SW 1271 (cell line): ENCODE results near the gene CRIP1.

Experiments used
- DNase-seq, 2 experiments: peaks; one replicate each; lab custom pipeline; 2025; lab: John Stamatoyannopoulos, UW

The CRIP1 gene

DNA sequence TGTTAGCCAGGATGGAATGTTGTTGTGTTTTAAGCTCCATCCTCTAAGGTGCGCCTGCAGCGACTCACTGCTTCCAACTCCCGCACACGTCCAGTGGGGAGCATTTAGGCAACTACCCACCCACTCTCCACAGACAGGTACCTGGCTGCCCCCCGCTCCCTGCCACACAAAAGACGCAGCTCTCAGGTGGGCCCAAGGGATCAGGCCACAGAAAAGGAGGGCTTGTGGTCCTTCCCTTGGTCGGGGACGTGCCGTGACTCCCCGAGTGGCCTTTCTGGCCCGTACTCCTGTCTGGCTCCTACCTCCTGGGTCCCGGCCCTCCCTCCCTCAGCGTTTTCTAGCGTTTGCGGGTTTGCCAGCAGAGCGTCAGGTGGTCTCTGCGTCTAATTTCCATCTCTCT is 20.6 kb downstream of the CRIP1 start:
- DNase-seq = no peak

DNA sequence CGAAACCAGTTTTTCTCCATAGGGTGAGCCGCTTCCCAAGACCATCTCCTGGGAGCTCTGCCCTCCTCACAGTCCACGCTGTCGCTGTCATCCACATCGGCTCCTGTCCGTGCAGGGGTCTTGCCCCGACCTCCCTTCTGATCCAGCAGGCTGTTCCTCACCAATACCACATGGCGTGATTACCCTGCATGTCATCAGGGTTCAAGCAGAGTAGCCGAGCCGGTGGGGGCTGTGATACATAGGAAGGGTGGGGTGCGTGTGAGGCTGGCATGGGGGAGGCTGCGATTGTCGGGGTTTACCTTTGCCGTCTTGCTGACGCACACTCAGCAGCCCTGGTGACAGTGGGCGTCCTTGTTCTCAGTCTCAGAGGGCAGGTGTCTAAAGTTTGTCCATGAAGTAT is 21.4 kb downstream of the CRIP1 start:
- DNase-seq = no peak

- no peak for DNase-seq
Measured at GRCh38 chr14:105508601-105509000, 21.9 kb downstream of the CRIP1 start.

DNA sequence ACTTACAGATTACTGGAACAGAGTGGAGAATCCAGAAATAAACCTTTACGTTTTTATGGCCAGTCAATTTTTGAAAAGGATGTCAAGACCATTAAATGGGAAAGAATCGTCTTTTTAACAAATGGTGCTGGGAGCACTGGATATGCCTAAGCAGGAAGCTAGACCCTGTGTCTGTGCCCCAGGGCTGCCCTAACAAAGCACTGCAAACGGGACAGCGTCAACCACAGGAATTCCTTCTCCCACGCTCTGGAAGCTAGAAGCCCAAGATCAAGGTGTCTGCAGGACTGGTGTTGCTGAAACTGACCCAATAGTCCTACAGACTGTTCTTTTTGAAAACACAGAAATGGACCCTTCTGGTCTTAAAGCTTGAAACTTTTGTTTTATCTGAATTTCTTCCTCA is 30.4 kb downstream of the CRIP1 start:
- no peak for DNase-seq

DNA sequence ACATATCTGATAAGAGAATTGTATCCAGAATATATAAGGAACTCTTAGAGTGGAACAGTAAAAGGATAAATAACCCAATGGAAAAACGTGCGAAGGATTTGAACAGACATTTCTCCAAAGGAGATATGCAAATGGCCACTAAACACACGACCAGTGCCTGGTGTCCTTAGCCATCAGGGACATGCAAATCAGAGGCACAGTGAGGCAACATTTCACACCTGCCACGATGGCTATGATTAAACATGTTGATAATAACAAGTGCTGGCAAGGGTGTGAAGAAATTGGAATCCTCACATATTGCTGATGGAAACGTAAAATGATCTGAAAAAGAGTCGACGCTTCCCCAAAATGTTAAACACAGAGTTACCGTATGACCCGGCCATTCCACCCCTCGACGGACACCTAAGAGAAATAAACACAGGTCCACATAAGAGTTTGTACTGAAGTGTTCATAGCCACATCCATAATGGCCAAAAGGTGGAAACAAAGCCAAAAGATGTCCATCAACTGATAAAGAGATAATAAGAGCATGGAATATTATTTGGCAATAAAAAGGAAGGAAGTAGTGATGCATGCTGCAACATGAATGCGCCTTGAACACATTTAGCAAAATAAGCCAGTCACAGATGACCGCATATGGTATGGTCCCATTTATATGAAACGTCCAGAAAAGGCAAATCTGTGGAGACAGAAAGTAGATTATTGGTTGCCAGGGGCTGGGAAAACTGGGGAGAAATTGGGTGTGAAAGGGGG is 33.4 kb downstream of the CRIP1 start:
- no peak for DNase-seq

GRCh38 chr14:105525326-105525725 is 38.6 kb downstream of the CRIP1 start:
- no peak for DNase-seq

DNA sequence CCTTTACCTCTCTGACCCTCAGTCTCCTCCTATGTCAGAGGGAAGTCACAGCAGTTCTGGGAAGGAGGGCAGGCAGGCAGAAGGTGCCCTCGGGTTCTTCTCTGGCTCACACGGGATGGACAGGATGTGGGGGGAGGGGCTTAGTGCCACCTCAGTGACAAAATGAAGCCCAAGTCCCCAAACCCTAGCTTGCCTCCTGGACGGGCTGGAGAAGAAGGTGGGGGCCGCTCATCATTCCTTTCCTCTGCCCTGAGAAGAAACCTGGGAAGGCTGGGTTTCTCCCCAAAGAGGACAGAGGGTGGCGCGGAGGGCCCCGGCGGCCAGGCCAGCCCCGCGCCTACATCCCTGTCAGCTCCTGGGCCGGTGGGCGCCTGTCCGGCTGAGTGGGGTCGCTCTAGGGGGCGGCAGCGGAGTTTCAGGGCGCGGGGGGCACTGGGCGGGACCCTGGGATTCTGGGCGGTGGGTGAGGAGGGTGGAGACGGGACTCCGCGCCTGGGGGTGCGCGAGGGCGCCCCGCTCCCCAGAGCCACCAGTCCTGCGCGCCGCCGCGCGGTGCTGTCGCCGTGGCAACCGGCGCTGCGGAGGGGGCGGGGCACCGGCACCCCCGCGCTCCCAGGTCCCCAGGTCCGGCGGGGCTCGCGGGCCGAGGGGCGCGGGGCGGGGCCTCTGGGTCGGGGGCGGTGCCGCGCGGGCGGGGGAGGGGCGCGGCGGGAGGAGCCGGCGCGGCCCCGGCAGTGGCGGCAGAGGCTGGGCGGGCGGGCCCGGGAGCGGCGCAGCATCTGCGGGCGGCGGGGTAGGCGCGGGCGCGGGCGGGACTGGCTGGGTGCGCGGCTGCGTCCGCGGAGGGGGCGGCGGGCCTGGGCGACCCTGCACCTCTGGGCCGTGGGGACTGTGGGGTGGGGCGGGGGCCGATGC is 39.4 kb downstream of the CRIP1 start, which contains the start of gene TMEM121:
Gene TMEM121, plus strand, starts transcription at position 723 of the 915 bp plus-strand sequence. CDS start 2,252 bp downstream, outside the sequence.
- peak in 1 of 2 experiments; percentile 51 for DNase-seq

DNA sequence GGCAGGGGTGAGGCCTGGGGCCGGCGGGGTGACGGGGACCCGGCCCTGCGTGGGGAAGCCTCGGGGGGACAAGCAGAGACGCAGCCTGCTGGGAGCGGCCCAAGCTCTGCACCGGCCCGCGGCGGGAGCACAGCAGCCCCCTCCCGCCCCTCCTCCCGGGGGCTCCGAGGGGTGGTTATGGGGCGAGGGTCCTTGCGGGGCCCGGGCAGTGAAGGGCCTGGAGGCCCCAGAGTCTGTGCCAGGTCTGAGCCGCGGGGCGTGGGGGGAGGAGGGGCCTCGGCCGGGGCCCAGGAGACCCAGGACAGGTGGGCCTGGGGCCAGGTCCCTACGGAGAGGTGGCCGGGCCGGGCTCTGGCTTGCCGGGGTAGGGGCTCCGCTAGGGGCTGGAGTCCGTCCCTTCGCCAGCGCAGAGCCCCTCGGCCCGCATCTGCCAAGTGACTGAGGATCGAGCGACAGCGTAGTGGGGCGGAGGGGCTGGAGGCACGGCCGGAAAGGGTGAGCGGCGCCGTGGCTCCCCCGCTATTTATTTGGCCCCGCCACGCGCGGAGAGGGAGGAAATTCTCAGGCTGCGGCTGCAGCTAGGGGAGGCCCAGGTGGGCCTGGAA is 40.2 kb downstream of the CRIP1 start:
- no peak for DNase-seq

DNA sequence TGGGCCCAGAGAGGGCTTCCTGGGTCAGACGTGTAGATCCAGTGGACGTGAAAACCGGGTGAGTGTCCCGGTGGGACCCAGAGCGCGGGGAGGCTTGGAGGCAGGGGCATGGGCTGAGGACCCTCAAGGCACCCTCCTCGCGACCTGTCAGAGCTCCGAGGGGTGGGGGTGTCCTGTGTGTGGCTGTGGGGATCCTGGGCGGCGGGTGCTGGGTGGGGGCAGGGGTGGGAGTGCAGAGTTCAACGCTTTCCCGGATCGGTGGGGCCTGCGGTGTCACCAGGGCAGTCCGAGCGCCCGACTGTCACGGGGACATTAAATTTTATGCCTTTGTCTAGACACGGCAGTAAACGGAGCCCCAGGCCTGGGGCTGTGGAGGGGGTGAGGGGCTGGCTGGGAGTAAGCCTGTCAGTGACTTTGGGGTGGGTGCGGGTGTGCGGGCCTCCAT is 40.7 kb downstream of the CRIP1 start:
- no peak for DNase-seq

DNA sequence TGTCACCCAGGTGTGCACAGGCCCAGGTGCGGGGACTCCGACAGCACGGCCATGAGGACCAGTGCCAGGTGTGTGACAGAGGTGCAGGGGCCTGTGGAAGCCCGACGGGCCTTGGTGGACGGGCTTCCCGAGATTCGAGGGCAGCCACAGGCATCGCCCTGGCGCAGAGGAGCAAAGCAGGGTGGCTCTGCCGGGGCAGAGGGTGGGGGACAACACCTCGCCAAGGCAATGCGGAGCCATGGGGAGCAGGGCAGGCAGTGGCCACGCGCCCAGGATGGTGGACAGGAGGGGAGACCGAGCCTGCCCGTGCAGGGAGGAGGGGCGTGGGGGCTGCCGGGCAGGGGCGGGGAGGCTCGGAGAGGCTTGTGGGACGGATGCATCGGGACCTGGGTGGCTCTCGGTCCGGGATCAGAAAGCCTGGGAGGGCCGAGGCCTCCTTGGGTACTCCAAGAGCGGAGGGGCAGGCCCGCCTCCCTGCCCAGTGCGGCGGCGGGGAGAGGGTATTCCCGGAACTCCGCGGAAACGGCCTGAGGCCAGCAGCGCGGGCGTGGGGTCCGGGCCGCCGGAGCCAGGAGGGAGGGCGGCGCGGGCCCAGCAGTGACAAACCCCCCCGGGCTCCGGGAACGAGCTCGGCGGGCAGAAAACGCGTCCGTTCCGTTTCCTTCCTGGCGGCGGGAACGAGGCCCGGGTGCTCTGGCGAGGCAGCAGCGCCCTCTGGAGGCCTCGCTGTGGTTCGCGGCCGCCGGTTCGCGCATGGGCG is 41.3 kb downstream of the CRIP1 start:
- DNase-seq = peak in 1 of 2 experiments; percentile 48

DNA sequence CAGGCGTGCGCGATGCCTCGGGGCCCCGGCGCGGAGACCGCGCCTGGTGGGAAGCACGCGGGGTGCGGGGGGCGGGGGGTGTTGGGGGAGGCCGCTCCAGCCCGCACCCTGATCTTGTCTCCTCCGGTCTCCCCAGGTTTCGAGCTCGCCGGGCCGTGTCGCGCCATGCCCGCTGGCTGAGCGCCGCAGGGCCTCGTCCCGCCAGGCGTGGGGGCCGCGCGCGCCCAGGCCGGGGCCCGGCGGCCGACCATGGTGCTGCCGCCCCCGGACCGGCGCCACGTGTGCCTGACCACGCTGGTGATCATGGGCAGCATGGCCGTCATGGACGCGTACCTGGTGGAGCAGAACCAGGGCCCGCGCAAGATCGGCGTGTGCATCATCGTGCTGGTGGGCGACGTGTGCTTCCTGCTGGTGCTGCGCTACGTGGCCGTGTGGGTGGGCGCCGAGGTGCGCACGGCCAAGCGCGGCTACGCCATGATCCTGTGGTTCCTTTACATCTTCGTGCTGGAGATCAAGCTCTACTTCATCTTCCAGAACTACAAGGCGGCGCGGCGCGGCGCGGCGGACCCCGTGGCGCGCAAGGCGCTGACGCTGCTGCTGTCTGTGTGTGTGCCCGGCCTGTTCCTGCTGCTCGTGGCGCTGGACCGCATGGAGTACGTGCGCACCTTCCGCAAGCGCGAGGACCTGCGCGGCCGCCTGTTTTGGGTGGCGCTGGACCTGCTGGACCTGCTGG is 42.1 kb downstream of the CRIP1 start:
- no peak for DNase-seq

DNA sequence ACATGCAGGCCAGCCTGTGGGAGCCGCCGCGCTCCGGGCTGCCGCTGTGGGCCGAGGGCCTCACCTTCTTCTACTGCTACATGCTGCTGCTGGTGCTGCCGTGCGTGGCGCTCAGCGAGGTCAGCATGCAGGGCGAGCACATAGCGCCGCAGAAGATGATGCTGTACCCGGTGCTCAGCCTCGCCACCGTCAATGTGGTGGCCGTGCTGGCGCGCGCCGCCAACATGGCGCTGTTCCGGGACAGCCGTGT is 42.6 kb downstream of the CRIP1 start:
- DNase-seq = no peak

DNA sequence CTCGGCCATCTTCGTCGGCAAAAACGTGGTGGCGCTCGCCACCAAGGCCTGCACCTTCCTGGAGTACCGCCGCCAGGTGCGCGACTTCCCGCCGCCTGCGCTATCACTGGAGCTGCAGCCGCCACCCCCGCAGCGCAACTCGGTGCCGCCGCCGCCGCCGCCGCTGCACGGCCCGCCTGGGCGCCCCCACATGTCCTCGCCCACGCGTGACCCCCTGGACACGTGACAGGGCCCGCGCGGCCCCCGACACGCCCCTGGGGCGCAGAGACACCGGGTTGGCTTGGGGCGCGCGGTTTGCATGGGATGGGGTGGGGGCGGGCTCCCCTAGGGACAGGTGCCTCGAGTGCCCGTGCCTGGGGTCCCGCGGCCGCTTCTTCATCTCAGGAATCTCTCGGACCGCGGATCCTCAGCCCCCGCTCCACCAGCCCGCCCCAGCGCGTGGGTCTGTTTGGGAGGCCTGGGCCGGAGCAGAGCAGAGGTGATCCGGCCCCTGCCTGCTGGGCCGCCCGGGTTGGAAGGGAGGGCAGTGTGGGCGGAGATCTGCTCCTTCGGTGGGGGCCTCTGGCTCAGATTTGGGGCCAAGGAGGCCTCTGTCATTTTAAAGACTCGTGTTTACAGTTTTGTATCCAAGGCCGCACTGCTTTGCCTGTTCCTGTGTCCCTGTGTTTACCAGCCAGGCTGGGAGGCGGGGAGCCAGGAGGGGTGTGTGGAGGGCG is 43.0 kb downstream of the CRIP1 start:
- DNase-seq = no peak

- DNase-seq = no peak
Measured at GRCh38 chr14:105530285-105531087, 43.8 kb downstream of the CRIP1 start.

DNA sequence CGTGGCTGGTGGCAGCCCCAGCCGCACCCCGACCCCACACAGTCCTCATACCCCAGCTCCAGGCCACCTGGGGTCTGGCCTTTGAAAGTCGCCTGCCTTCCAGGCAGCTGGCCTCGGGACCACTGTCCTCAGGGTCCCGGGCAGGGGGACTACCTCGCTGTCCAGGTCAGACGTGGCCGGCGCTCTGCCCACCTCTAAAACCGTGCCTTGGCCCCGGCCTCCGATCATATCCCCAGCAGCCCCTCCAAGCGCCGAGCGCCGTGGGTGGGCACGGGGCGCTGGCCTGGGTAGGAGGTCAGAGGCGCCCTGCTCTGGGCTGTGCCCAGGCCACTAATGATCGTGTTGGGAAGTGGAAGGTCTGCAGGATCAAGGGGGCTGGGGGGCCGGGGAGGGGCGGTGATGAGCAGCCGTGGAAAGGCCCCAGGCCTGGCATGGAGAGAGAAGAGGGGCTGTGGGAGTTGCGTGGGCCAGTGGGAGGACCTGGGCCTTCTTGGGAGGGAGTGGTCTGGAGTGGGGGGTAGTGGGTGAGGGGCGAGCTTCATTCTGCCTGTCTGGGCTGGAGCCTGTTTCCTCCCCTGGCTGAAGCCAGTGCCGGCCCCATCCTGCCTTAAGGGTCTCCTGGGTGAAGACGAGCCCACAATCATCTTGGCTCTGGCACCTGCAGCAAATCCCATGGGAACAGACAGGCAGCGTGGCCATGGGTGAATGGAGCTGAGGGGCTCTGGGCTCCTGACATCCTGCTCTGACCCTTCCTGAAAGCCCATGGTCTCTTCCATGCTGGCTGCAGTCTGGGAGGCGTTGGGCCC is 44.6 kb downstream of the CRIP1 start:
- DNase-seq = no peak

- no peak for DNase-seq
Measured at GRCh38 chr14:105531894-105532623, 45.4 kb downstream of the CRIP1 start.

DNA sequence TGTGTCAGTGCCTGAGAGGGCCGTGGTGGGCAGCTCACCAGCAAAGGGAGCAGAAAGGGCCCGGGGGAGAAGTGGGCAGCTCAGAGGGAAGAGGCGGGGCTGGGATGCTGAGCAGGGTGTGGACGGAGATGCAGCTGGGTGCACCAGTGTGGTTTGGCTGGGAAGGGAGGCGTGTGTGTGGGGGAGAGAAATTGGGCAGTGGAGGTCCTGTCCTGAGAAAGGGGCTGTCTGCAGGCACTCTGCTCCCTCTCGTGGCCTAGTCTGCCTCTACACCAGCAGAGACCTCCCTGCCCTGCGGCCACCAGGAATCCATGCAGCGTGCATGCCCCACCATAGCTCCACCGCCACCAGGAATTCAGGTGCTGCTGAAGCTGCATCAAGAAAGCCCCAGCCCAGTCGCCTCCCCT is 46.1 kb downstream of the CRIP1 start:
- peak in 1 of 2 experiments; percentile 30 for DNase-seq

DNA sequence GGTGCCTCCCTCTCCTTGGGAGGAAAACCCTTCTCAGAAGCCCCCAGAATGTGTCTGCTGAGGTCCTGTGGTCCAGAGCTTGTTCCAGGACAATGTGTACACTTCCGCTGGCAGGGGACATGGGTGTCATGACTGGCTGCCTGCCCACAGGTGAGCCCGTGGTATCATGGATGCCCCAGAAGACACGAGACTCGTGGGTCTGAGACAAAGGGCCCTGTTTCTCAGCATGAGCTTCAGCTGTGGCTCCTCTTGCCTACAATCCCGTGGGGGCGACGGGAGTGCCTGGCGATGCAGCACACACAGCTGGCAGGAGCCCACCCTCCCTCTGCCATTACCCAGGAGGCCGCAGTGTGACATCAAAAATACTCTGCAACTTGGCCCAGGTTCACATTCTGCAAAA is 46.7 kb downstream of the CRIP1 start:
- DNase-seq = no peak
